OCI-LY3 (cell line): ENCODE results near the gene LRCH3.

Experiments
- H2AFZ ChIP-seq: fragments of 200-600, 300-600 bp; shearing (Covaris generic); 2 replicates; pipeline ENCODE4 v1.6.0; 2014; ENCODE audit warnings: antibody characterized with exemption, low read depth, low read length
- H3K27ac ChIP-seq: fragments of 200-600, 300-600 bp; sonication (generic); 2 replicates; pipeline ENCODE4 v1.5.1; 2014; ENCODE audit warnings: mild to moderate bottlenecking, low read length, moderate library complexity, mixed read lengths
- H3K27me3 ChIP-seq: fragments of 200-600, 300-600 bp; sonication (generic); 2 replicates; pipeline ENCODE4 v1.6.1; 2014; ENCODE audit warnings: low read depth, low read length, mixed read lengths
- H3K36me3 ChIP-seq: fragments of 200-600, 300-600 bp; sonication (generic); replicated peaks from 2 replicates; pipeline ENCODE3; 2014; ENCODE audit warnings: low read depth, low read length, mixed read lengths
- H3K4me1 ChIP-seq: fragments of 300-600, 200-600 bp; sonication (generic); 2 replicates; pipeline ENCODE4 v1.6.1; 2014; ENCODE audit warnings: low read length, mixed read lengths
- H3K4me2 ChIP-seq: fragments of 200-600, 300-600 bp; sonication (generic); 2 replicates; pipeline ENCODE4 v1.6.1; 2014; ENCODE audit warnings: low read length, mixed read lengths
- H3K4me3 ChIP-seq: fragments of 300-600, 200-600 bp; sonication (generic); 2 replicates; pipeline ENCODE4 v1.5.1; 2014; ENCODE audit warnings: antibody characterized with exemption, mild to moderate bottlenecking, low read length, moderate library complexity
- H3K79me2 ChIP-seq: fragments of 300-600, 200-600 bp; shearing (Covaris generic); 2 replicates; pipeline ENCODE4 v1.6.1; 2014; ENCODE audit warnings: mild to moderate bottlenecking, low read length, mixed read lengths
- H3K9ac ChIP-seq: fragments of 300-600, 200-600 bp; shearing (Covaris generic); 2 replicates; pipeline ENCODE4 v1.6.0; 2014; ENCODE audit warnings: mild to moderate bottlenecking, low read length, moderate library complexity
- H3K9me3 ChIP-seq: fragments of 200-600, 300-600 bp; shearing (Covaris generic); 2 replicates; pipeline ENCODE4 v1.6.1; 2014; ENCODE audit warnings: low read length, mixed read lengths; ENCODE audit not compliant: insufficient read depth
- H4K20me1 ChIP-seq: fragments of 200-600, 300-600 bp; sonication (generic); 2 replicates; pipeline ENCODE4 v1.6.1; 2016; ENCODE audit warnings: low read length, mixed read lengths; ENCODE audit not compliant: insufficient read depth
- EZH2phosphoT487 ChIP-seq: fragments of 200-600 bp; shearing (Covaris generic); IDR thresholded peaks from 2 replicates; pipeline ENCODE4 v1.6.1; 2018; ENCODE audit warnings: antibody characterized with exemption, mixed run types, low read depth
- TF ChIP-seq, protein P1 (sequence below): fragments of 200-600, 300-600 bp; sonication (generic); IDR thresholded peaks from 2 replicates; pipeline ENCODE4 v1.5.1; 2014; ENCODE audit warnings: antibody characterized with exemption, low read length, low read depth

The LRCH3 gene

DNA sequence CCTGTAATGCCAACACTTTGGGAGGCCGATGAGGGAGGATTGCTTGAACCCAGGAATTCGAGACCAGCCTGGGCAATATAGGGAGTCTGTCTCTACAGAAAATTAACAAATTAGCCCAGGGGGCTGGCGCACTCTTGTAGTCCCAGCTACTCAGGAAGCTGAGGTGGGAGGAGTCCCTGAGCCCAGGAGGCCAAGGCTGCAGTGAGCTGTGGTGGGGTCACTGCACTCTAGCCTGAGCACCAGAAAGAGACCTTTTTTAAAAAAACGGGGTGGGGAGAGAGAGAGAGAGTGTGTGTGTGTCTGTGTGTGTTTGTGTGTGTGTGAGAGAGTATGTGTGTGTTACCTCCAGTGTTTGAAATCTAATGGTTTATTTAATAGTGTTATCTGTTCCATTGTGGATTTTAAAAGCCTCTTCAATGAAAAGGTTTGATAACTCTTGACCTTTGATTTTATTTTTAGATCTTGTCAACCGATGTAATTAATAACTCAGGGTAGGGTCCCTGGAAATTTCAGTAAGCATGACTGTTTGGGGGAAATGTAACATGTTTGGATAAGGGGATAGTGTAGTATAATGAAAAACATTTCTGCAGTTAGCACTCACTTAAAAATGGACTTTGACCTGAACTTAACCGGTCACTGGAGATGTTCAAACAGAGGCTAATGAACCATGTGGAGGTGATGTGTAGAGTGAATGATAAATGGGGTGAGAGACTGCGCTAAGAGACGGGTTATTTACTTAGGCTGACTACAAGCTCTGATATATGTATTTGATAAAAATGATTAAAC, 29.7 kb downstream of the LRCH3 start:
- no peak overlapping the region for H3K9ac ChIP-seq
- H3K9me3 ChIP-seq = no peaks in the 10 kb centered on the region
- no peak overlapping the region for H3K27ac ChIP-seq
- H4K20me1 ChIP-seq = no peaks in the 10 kb centered on the region
- no peak overlapping the region for H3K4me2 ChIP-seq
- no peak for TF ChIP-seq EZH2phosphoT487
- TF ChIP-seq, protein P1, sequence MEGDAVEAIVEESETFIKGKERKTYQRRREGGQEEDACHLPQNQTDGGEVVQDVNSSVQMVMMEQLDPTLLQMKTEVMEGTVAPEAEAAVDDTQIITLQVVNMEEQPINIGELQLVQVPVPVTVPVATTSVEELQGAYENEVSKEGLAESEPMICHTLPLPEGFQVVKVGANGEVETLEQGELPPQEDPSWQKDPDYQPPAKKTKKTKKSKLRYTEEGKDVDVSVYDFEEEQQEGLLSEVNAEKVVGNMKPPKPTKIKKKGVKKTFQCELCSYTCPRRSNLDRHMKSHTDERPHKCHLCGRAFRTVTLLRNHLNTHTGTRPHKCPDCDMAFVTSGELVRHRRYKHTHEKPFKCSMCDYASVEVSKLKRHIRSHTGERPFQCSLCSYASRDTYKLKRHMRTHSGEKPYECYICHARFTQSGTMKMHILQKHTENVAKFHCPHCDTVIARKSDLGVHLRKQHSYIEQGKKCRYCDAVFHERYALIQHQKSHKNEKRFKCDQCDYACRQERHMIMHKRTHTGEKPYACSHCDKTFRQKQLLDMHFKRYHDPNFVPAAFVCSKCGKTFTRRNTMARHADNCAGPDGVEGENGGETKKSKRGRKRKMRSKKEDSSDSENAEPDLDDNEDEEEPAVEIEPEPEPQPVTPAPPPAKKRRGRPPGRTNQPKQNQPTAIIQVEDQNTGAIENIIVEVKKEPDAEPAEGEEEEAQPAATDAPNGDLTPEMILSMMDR = no peak
- no peaks in the 10 kb centered on the region for H3K4me1 ChIP-seq
- H3K36me3 ChIP-seq = peaks cover 14% of the 10 kb centered on the region
- H2AFZ ChIP-seq = no peak overlapping the region
- peaks cover 4% of the 10 kb centered on the region; the same call in 1 of the 2 replicates for H3K79me2 ChIP-seq
- no peak overlapping the region for H3K4me3 ChIP-seq
- no peaks in the 10 kb centered on the region for H3K27me3 ChIP-seq

DNA sequence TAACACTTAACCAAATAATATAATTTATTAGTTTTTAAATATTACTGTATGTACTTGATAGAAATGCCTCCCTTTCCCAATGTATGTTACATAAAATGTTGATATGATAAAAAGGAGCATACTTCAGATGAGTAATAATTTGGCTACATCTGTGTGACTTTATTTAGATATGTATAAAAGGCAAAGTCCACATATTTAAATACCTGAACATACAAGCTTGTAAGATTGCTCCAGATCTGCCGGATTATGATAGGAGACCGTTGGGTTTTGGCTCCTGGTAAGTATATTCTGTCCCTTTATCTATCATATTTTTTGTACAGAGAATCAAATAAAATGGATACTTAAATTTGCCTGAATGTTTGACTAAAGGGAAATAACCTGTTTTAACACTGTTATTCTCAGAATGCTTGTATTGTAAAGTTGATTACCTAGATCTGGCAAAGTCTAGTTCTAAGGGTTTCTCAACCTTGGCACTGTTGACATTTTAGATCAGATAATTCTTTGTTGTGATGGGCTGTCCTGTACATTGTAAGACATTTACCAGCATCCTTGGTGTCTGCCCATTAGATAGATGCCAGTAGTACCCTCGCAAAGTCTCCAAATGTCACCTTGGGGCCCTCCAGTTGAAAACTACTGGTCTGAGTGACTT, 38.5 kb downstream of the LRCH3 start:
- no peak overlapping the region for H2AFZ ChIP-seq
- peaks cover 10% of the 10 kb centered on the region for H3K4me1 ChIP-seq
- H3K27me3 ChIP-seq = no peaks in the 10 kb centered on the region
- H3K27ac ChIP-seq = no peak overlapping the region
- H3K9me3 ChIP-seq = no peaks in the 10 kb centered on the region
- H3K36me3 ChIP-seq = peaks cover 39% of the 10 kb centered on the region
- no peaks in the 10 kb centered on the region for H4K20me1 ChIP-seq
- H3K4me3 ChIP-seq = no peak overlapping the region
- TF ChIP-seq, protein P1 = no peak
- no peak for TF ChIP-seq EZH2phosphoT487
- H3K9ac ChIP-seq = no peak overlapping the region
- no peaks in the 10 kb centered on the region for H3K79me2 ChIP-seq
- no peak overlapping the region for H3K4me2 ChIP-seq

DNA sequence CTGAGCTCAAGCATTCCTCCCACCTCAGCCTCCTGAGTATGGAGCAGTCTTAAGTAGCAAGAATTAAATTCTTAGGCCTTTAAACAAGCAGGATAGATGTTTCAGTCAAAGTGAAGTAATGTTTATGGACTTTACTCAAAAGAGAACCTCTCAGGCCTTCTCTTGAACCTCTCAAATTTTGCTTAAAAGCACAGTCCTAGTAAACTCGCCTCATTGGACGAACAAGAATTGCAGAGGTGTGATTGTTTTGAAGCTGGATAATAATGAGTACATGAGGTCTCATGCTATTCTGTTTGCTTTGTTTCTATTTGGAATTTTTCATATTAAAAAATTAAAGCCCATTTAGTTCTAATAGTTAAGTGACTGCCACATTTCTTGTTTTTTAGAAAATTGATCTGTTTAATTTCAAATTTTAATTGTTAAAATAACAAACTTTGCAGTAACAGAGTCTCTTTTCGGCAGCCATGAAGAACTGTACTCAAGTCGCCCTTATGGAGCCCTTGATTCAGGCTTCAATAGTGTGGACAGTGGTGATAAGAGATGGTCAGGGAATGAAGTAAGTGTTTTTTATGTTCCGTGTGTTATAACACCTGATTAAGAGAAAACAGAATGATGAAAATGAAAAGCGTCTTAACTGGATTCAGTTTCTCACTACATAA, 39.4 kb downstream of the LRCH3 start:
- Histone ChIP-seq H3K27ac (no peak overlapping the region), H3K27me3 (no peaks in the 10 kb centered on the region), H3K79me2 (no peaks in the 10 kb centered on the region), H3K9me3 (no peaks in the 10 kb centered on the region), H3K9ac (no peak overlapping the region), H2AFZ (no peak overlapping the region), H3K4me3 (no peak overlapping the region), H4K20me1 (no peaks in the 10 kb centered on the region), H3K4me1 (peaks cover 10% of the 10 kb centered on the region), H3K4me2 (no peak overlapping the region), H3K36me3 (peaks cover 43% of the 10 kb centered on the region)
- TF ChIP-seq EZH2phosphoT487 = no peak
- TF ChIP-seq, protein P1 = no peak

DNA sequence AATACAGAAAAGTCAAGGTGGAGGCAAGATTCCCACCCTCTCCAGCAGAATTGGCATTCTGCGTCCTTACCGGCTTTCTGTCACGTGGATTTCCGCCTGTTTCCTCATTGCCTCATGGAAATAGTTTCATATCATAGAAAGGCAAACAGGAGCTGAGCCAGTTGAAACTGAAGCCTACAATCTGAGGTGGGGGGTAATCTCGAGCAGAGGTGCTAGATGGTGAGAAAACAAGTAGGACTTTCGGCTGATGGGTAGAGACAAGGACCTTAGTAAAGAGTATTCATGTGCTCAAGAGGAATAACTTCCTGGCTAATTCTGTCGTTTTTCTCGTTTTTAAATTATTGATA, 39.9 kb downstream of the LRCH3 start:
- Histone ChIP-seq H3K79me2 (no peaks in the 10 kb centered on the region), H2AFZ (no peak overlapping the region), H3K4me1 (peaks cover 10% of the 10 kb centered on the region), H3K27ac (no peak overlapping the region), H3K27me3 (no peaks in the 10 kb centered on the region), H3K4me2 (no peak overlapping the region), H3K9ac (no peak overlapping the region), H3K36me3 (peaks cover 47% of the 10 kb centered on the region), H4K20me1 (no peaks in the 10 kb centered on the region), H3K4me3 (no peak overlapping the region), H3K9me3 (no peaks in the 10 kb centered on the region)
- no peak for TF ChIP-seq EZH2phosphoT487
- TF ChIP-seq, protein P1 = no peak
